Skin epidermis (tissue), 12 donors: Measurements from ENCODE around the gene CYP2J2.
"Not testable (repeated sequence)": the region's sequence is repeated elsewhere in the genome, so short reads cannot be mapped to it uniquely, and the experiment has no call there.

Experiments
- H3K27ac ChIP-seq, 21 experiments: fragments of 200-600 bp; sonication (generic) in 11 of 21; one replicate each; pipeline ENCODE4 v1.5.0; 2020; ENCODE audit warnings: mild to moderate bottlenecking in 3 of 21, inconsistent platforms in 2 of 21, moderate library complexity in 2 of 21
- H3K4me3 ChIP-seq, 7 experiments: fragments of 200-600 bp; sonication (generic) in 2 of 7; one replicate each; pipeline ENCODE4 v1.5.0; 2020; ENCODE audit warnings: inconsistent platforms in 2 of 7, mild to moderate bottlenecking in 2 of 7, moderate library complexity in 1 of 7

CYP2J2 gene

GRCh38 chr1:59921258-59921899 is 5.2 kb downstream of the CYP2J2 start:
- H3K4me3 ChIP-seq, H3K27ac ChIP-seq: not testable (repeated sequence)

DNA sequence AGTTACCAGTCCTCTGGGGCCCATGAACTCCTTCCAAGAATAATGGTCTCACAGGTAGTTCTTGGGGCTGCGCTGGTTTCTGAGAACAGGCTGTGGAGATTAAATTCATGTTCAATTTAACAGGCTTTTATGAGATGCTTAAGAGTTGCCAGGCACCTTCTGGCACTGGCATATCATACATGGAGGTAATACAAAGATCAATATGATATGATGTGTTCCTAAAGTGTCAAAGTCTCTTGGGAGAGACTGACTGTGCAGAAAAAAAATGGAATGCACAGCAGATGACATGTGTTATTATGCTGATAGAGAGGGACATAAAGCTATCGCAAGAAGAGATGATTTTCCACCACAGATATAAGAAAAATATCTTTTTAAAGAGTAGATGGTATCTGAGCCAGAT is 6.8 kb downstream of the CYP2J2 start:
- Histone ChIP-seq H3K4me3 (no peak overlapping the region), H3K27ac (no peak overlapping the region)

- Histone ChIP-seq H3K4me3 (no peak overlapping the region), H3K27ac (no peak overlapping the region)
These were observed 8.8 kb downstream of the CYP2J2 start for GRCh38 chr1:59917785-59918180.

DNA sequence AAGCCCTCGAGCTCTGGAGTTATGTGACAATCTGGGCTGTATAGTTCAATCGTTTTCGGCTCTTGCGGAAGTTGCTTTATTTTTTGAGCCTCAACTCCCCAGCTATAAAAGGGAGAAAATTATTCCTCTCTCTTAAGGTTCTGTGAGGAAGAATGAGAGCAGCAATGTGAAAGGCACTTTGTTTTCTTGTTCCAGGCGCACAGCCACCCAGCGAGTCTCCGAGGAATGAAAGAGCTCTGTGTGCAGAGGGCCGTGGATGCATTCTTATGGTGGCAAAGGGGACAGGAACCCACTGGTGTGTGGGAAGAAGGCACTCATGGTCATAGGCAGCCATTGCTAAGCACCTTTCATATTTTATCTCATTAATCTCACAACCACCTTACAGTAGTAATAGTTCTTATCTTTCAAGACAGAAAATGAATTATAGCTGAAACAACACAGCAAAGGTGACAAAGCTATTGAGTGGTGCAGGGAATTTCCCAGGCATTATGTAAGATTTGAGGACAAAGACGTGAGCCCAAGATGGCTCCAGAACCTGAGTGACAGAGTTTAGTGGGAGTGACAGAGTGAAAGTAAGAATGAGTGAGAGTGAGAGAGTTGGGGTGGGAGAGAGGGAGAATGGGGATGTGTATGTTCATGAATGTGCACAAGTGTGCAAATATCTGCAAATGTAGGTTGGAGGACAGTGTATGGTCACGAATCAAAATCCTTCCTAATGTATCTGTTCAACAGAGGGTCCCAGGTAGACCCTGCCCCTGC is 9.4 kb downstream of the CYP2J2 start:
- no peak overlapping the region for H3K27ac ChIP-seq
- H3K4me3 ChIP-seq, result no peak overlapping the region

GRCh38 chr1:59915516-59915915 is 11.1 kb downstream of the CYP2J2 start:
- Histone ChIP-seq H3K27ac (no peak overlapping the region), H3K4me3 (no peak overlapping the region)

DNA sequence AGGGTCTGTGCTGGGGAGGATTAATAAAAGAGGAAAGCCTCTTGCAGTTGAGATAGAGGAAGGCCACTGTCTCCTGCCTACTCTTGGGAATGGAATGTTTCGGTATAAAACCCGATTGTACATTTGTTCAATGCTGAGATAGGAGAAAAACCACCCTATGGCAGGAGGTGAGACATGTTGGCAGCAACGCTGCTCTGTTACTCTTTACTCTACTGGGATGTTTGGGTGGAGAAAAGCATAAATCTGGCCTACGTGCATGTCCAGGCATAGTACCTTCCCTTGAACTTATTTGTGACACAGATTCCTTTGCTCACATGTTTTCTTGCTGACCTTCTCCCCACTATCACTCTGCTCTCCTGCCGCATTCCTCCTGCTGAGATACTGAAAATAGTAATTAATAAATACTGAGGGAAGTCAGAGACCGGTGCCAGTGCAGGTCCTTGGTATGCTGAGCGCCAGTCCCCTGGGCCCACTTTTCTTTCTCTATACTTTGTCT is 11.7 kb downstream of the CYP2J2 start:
- H3K27ac ChIP-seq, result not testable (repeated sequence)

GRCh38 chr1:59908682-59909081 is 17.9 kb downstream of the CYP2J2 start:
- Histone ChIP-seq H3K27ac (no peak overlapping the region), H3K4me3 (no peak overlapping the region)

More for the DNA sequence above, 11.7 kb downstream of the CYP2J2 start:
- H3K4me3 ChIP-seq, result not testable (repeated sequence)

GRCh38 chr1:59908084-59908483 is 18.5 kb downstream of the CYP2J2 start:
- H3K27ac ChIP-seq, result no peak overlapping the region
- no peak overlapping the region for H3K4me3 ChIP-seq

- Histone ChIP-seq H3K27ac (no peak overlapping the region), H3K4me3 (no peak overlapping the region)
These were observed 19.6 kb downstream of the CYP2J2 start for GRCh38 chr1:59906931-59907330.

GRCh38 chr1:59903141-59903754 is 23.3 kb downstream of the CYP2J2 start:
- Histone ChIP-seq H3K4me3 (no peak overlapping the region), H3K27ac (no peak overlapping the region)

DNA sequence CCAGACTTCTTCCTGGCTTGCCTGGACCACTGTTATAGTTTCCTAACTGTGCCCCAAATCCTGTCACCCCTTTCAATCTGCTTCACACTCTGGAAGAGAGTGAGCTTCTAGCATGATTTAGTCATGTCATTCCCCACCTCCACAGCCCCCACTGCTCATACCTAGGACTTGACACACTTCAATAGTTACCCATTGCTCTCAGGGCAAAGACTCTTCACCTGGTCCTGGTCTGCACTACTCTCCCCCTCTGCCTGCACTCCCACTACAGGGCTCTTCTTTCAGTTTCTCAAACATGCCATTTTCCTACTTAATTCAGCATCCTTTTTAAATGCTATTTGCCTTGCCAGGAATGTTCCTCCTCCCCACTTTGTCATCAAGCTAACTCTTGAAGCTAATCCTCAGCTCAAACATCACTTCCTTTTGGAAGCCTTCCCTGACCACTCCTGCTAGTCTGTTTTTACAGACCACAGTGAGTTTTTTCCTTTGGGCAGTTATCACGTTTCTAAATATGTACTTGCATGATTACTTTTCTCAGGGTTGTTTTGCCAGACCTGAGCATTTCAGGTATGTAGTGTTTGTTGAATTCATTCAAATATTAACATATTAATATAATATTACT is 24.7 kb downstream of the CYP2J2 start:
- H3K4me3 ChIP-seq, result no peak overlapping the region
- no peak overlapping the region for H3K27ac ChIP-seq

DNA sequence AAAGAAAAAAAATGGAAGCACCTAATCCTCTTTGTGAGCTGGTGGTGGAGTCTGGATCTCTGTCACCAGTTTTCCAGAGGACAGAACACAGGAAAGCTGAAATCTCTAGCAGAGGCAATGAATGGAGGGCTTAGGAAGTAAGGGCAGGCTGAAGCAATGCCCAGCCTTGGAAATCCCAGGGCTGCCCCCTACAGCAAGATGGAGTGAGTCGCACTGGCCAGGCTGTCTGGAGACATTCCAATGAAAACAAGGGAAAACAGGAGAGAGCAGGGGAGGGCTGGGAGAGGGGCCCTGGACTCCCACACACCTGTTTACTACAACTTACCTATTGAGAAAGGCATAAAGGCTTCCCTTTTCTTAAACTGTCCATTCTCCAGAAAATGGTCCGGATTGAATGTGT is 25.9 kb downstream of the CYP2J2 start:
- H3K4me3 ChIP-seq, result no peak overlapping the region
- no peak overlapping the region for H3K27ac ChIP-seq

DNA sequence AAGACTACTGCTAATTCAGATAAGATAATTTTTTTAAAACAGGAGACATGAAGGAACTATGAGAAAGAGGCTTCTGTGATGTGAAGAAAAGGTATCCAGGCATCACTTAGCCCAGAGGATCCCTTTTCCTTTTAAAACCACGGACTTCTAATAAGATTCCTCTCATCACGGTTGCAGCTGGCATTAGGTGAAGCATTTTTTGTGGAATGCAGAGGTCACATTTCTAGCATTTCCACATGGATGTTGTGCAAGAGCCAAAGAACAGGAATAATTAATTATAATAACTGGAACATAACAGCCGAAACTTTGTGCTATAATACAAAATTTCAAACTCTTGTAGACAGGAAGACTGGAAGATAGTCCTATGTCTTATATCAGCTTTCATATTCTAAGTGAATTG is 27.6 kb downstream of the CYP2J2 start:
- no peak overlapping the region for H3K27ac ChIP-seq

DNA sequence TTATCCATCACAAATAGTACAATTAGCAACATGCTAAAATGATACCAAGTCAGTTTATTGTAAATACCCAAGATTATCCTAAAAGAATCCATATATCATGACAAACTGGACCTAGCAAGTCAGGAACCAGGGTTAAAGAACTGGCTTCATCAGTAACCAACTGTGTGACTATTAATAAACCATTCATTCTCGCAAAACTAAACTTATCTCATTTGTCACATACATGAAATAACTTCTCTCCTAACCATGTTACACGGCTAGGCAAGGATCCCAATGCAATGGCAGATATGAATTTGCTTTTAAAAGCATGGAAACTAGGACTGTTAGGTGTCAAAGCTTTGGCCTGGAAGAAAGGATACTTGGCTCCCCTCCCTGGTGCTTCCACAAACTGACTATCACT is 29.4 kb downstream of the CYP2J2 start:
- H3K27ac ChIP-seq, result no peak overlapping the region
- no peak overlapping the region for H3K4me3 ChIP-seq

More for the DNA sequence above, 27.6 kb downstream of the CYP2J2 start:
- no peak overlapping the region for H3K4me3 ChIP-seq

- no peak overlapping the region for H3K4me3 ChIP-seq
- H3K27ac ChIP-seq, result no peak overlapping the region
These were observed 33.4 kb downstream of the CYP2J2 start for GRCh38 chr1:59892841-59893811.

DNA sequence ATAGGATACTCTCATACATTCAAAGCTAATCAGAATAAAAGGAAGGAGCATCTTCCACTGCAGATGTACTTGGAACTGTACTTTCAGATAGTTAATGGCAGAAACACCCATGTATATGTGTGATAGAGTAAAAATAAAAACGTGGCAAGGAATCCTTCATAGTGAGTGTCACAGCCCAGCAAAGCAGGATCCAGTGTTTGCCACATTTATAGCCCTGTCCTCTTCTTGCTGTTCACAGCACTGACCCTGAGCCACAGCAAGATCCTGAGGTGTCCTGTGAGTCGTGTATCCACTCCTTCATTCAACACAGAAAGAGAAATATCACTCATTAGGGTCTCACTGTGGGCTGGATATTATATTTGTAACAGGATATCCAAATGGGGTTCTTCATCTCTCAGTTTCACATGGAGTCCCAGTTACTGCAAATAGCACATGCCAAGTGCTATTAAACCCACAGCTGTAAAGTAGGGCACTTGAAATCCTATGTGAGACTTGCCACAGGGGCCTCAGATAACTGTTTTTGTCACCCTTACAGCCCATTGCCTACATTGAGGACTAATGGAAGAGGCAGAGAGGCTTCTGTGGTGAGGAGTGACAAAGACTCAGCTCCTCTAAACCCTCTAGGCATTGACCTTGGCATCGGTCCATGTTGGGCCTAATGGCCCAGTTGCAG is 41.3 kb downstream of the CYP2J2 start:
- Histone ChIP-seq H3K4me3 (no peak overlapping the region), H3K27ac (no peak overlapping the region)

DNA sequence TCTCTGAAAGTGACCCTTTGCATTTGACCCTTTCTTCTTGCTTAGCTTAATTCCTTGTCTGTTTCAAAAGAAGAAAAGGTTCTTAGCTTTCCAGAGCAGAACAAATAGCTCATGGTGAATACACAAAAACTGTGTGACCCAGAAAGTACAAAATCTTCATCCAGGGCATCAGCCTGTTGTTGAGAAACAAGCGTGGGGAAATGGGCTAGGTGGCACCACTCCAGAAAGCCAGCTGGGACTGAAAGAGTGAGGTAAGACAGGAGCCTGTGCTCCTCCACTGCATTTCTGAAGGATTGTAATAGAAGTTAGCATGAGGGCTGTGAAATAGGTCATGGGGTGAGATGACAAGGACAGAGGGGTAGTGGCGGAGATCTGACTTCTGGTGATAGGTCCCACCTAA is 45.8 kb downstream of the CYP2J2 start:
- Histone ChIP-seq H3K27ac (no peak overlapping the region), H3K4me3 (no peak overlapping the region)

GRCh38 chr1:59879996-59880505 is 46.5 kb downstream of the CYP2J2 start:
- Histone ChIP-seq H3K27ac (no peak overlapping the region), H3K4me3 (no peak overlapping the region)

DNA sequence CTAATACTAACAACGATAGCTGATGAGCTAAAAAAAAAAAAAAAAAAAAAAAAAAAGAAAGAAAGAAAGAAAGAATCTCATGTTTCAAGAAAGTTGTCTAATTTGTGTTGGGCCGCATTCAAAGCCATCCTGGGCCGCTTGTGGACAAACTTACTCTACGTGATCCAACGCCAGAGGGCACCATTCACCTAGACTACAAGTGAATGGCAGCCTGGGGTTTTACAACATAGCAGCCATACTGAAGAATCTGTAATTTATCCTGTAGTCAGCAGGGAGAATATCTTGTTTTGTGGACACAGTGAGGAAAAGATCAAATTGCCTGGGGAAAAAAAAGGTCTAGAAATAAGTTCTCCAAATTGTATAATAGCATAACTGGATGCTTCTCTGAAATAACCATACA is 47.0 kb downstream of the CYP2J2 start:
- no peak overlapping the region for H3K27ac ChIP-seq

More for the DNA sequence above, 47.0 kb downstream of the CYP2J2 start:
- no peak overlapping the region for H3K4me3 ChIP-seq
